ENCODE results near the gene BLVRA. TPM values are rescaled to one million over a fixed set of nuclear protein-coding genes. Genes with fewer than 3 reads are reported as not detected.

BLVRA gene
- total RNA-seq, 6 donors from 2014 or later: 77.5 to 112 (median 105) TPM

DNA sequence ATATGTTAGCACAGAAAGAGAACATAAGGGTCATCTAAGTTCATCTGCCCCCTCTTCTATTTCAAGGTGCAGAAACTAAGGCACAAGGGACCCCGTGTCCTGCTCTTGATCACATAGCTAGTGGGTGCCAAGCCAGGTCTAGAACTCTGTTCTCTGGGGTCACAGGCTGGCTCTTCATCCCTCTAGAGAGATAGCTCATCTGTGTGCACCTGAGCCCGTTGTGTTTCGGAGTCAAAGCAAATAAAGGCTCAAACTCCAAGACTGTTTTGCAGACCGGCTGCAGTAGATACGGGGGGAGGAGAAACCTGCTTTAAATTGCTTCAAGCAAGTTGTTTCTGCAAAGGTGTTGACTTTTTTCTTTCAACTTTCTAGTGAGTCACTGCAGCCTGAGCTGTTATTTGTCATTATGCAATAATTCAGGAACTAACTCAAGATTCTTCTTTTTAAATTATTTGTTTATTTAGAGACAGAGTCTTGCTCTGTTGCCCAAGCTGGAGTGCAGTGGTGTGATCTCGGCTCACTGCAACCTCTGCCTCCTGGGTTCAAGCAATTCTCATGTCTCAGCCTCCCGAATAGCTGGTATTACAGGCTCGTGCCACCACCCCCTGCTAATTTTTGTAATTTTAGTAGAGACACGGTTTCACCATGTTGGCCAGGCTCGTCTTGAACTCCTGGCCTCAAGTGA lies 6.5 kb downstream of the BLVRA start:
- Histone ChIP-seq H3K4me1 (peaks cover 28 to 46% (median 40%) of the 10 kb centered on the region in 4 donors), H3K4me3 (peak overlapping the region in 2 of 4 donors; percentile 21), H3K27ac (peak overlapping the region; percentile 54 to 85 (median 75)), H3K36me3 (peaks cover 0 to 2% (median 0%) of the 10 kb centered on the region in 4 donors), H3K27me3 (no peaks in the 10 kb centered on the region), H3K9me3 (no peaks in the 10 kb centered on the region)
- TF ChIP-seq POLR2AphosphoS5 (IDR thresholded peaks at IDR 0.05) (peak in 1 of 2 donors; percentile 12), POLR2A (IDR thresholded peaks at IDR 0.05) (peak in 1 of 4 donors; percentile 22), EP300 (IDR thresholded peaks at IDR 0.05) (peak in 1 of 4 donors; percentile 59)
- TF ChIP-seq, protein P1, sequence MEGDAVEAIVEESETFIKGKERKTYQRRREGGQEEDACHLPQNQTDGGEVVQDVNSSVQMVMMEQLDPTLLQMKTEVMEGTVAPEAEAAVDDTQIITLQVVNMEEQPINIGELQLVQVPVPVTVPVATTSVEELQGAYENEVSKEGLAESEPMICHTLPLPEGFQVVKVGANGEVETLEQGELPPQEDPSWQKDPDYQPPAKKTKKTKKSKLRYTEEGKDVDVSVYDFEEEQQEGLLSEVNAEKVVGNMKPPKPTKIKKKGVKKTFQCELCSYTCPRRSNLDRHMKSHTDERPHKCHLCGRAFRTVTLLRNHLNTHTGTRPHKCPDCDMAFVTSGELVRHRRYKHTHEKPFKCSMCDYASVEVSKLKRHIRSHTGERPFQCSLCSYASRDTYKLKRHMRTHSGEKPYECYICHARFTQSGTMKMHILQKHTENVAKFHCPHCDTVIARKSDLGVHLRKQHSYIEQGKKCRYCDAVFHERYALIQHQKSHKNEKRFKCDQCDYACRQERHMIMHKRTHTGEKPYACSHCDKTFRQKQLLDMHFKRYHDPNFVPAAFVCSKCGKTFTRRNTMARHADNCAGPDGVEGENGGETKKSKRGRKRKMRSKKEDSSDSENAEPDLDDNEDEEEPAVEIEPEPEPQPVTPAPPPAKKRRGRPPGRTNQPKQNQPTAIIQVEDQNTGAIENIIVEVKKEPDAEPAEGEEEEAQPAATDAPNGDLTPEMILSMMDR (IDR thresholded peaks at IDR 0.05): no peak
- 54 to 60% methylated on average over 10 of the region's 10 CpGs for whole genome bisulfite sequencing, 2 donors
- DNase-seq (peak in 1 of 2 donors; percentile 44), ATAC-seq (ENCODE audit: low FRiP score in 2 of 2) (peak; percentile 62 to 82)

DNA sequence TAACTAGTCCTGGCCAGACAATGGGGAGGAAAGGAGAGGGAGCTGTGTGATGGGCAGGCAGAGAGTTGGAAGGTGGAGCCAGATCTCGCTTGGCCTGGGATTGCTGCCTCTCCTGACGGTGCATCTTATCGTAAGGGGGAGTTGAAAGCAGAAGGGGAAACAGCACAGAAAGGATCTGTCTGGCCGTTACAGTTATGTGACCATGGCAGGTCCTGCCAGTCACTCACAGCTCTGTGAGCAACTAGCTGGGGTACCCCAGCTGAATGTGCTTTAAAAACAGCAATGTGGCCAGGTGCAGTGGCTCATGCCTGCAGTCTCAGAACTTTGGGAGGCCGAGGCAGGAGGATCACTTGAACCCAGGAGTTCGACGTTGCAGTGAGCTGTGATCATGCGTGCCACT lies 8.1 kb downstream of the BLVRA start:
- H3K27me3 ChIP-seq: no peaks in the 10 kb centered on the region
- TF ChIP-seq POLR2A (IDR thresholded peaks at IDR 0.05): no peak
- TF ChIP-seq POLR2AphosphoS5 (IDR thresholded peaks at IDR 0.05): no peak
- TF ChIP-seq, protein P1 (IDR thresholded peaks at IDR 0.05): no peak
- TF ChIP-seq EP300 (IDR thresholded peaks at IDR 0.05): no peak
- H3K36me3 ChIP-seq: peaks cover 0 to 11% (median 2%) of the 10 kb centered on the region in 4 donors
- no peaks in the 10 kb centered on the region for H3K9me3 ChIP-seq
- ATAC-seq (ENCODE audit: low FRiP score in 2 of 2) (no peak), DNase-seq (no peak)
- WGBS, 2 donors: 73 to 77% methylated on average over 8 of the region's 8 CpGs
- H3K4me1 ChIP-seq: peaks cover 25 to 47% (median 38%) of the 10 kb centered on the region in 4 donors
- no peak overlapping the region for H3K4me3 ChIP-seq
- no peak overlapping the region for H3K27ac ChIP-seq

- H3K27ac ChIP-seq: no peak overlapping the region
- ATAC-seq (ENCODE audit: low FRiP score in 2 of 2) (no peak), DNase-seq (no peak)
- 90 to 96% methylated on average over 8 of the region's 8 CpGs for WGBS, 2 donors
- H3K27me3 ChIP-seq: no peaks in the 10 kb centered on the region
- no peak overlapping the region for H3K4me3 ChIP-seq
- TF ChIP-seq EP300 (IDR thresholded peaks at IDR 0.05): no peak
- no peak for TF ChIP-seq POLR2A (IDR thresholded peaks at IDR 0.05)
- TF ChIP-seq, protein P1 (IDR thresholded peaks at IDR 0.05): no peak
- no peak for TF ChIP-seq POLR2AphosphoS5 (IDR thresholded peaks at IDR 0.05)
- H3K4me1 ChIP-seq: peaks cover 20 to 40% (median 36%) of the 10 kb centered on the region in 4 donors
- no peaks in the 10 kb centered on the region for H3K9me3 ChIP-seq
- peaks cover 0 to 19% (median 6%) of the 10 kb centered on the region in 4 donors for H3K36me3 ChIP-seq
These were observed 8.8 kb downstream of the BLVRA start for GRCh38 chr7:43767311-43767710.

- no peak for ATAC-seq (ENCODE audit: low FRiP score in 2 of 2)
- 84 to 91% methylated on average over 7 to 9 of the region's 9 CpGs for WGBS, 2 donors
- H3K4me1 ChIP-seq: peaks cover 13 to 31% (median 28%) of the 10 kb centered on the region in 4 donors
- no peak overlapping the region for H3K4me3 ChIP-seq
- no peaks in the 10 kb centered on the region for H3K27me3 ChIP-seq
- no peak overlapping the region for H3K27ac ChIP-seq
- no peak for TF ChIP-seq POLR2A (IDR thresholded peaks at IDR 0.05)
- TF ChIP-seq, protein P1 (IDR thresholded peaks at IDR 0.05): no peak
- TF ChIP-seq EP300 (IDR thresholded peaks at IDR 0.05): no peak
- TF ChIP-seq POLR2AphosphoS5 (IDR thresholded peaks at IDR 0.05): no peak
- H3K9me3 ChIP-seq: no peaks in the 10 kb centered on the region
- no peak for DNase-seq
- H3K36me3 ChIP-seq: peaks cover 0 to 27% (median 8%) of the 10 kb centered on the region in 4 donors
These were observed 9.9 kb downstream of the BLVRA start for GRCh38 chr7:43768201-43768886.

Data from upper lobe of left lung (tissue), 6 donors.